KBM-7 (cell line): ENCODE data around the gene TUBG1.
"Not testable (repeated sequence)": the region's sequence is repeated elsewhere in the genome, so short reads cannot be mapped to it uniquely, and the experiment has no call there.

Experiments used
- DNase-seq: peaks from one replicate; pipeline ENCODE4 v3.0.0-alpha.2; 2015
- in situ Hi-C: fragments of 300-500 bp; cut with MboI; formaldehyde crosslinking; loops from 2 replicates; pipeline ENCODE4 v1.14.3; 2020; ENCODE audit warnings: low sequenced_read_pairs, low pct_unique_long_range_greater_than_20kb, mixed read lengths

The TUBG1 gene

DNA sequence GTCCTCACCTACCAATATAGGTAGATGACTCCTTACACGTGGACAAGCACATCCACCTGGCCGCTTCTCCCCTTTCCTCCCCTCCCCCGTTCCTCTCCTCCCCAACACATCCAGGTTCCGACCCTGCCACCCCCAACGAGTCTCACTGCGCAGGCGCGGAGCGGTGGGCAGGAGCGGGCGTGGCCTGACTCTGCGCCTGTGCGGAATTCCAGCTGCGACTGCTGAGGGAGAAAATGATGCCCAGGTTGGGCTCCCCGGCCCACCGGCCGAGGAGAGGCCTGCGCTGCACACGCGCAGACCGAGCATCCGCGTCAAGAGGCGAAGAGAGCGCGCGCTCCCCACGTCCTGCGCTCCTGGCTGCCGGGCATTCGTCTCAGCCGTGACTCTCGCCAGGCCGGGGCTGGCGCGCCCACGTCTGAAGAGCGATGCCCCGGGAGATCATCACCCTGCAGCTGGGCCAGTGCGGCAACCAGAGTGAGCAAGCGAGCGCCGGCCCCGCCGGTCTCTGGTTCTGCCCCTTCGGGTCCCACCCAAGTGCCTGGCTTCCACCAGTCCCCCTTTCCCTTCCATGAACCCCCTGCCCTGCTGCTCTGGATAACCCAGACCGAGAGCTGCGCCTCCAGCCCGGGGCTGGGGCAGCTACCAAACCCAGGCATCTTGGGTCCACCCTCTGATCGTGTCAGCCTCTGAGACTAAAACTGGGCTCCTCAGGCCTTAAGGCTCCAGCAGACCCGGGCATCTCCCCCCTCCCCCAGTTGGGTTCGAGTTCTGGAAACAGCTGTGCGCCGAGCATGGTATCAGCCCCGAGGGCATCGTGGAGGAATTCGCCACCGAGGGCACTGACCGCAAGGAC is 49.8 kb downstream of the TUBG1 start, which contains the start of gene TUBG2:
Gene TUBG2, plus strand, starts transcription at position 206 of the 853 bp plus-strand sequence. Its CDS starts 220 bp downstream, at position 426.
- in situ Hi-C loops: no loop called here
- no peak for DNase-seq

DNA sequence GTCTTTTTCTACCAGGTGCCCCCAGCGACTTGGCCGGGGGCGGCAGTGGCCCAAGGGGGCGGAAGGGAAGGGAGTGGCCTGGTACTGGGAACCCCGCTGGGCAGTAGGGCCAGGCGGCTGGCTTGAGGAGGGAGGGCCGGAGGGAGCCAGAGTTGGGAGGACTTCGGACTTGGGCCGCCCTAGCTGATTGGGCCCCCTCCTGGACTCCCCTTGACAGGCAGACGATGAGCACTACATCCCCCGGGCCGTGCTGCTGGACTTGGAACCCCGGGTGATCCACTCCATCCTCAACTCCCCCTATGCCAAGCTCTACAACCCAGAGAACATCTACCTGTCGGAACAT is 50.4 kb downstream of the TUBG1 start:
- in situ Hi-C loops, DNase-seq: not testable (repeated sequence)

DNA sequence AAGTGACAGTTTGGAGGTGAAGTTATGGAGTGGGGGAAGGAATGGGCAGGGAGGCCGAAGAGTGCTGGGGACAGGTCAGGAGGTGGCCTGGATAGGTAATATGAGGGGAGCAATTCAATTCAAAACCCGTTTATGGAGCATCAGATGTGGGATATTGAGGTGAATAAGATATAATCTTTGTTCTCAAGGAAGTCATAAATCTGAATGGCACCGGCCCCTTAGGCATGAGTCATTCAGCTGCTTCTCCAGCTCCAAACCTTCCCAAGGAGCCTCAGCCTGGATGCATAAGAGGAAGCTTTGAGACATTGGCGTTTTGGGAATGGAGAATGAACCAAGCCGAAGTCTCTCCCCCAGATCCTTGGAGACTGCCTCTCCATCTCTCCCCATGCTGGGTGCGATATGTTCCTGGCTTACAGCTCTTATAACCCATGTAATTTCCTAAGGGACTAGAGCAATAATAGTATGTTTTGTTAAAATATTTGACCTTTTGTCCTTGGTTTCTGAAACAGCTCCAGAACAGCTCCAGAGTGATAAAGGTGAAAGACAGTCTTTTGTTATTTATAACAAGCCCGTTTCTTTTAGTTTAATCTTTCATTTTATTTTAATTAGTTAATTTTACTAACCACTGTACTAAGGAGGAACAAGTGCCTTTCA is 51.3 kb downstream of the TUBG1 start:
- in situ Hi-C loops: no loop called here
- DNase-seq: no peak
